Amygdala (tissue), 56 donors: ENCODE results near the gene HOATZ.

Source experiments
- DNase-seq, 56 donors: peaks; one replicate each; lab custom pipeline; 2025; lab: John Stamatoyannopoulos, UW

HOATZ gene

GRCh38 chr11:111542606-111543275 lies 28.2 kb downstream of the HOATZ start:
- no peak for DNase-seq

- no peak for DNase-seq
Measured at GRCh38 chr11:111548525-111548924, 33.9 kb downstream of the HOATZ start.

GRCh38 chr11:111549196-111549868 lies 34.8 kb downstream of the HOATZ start:
- DNase-seq, result no peak

- DNase-seq, result no peak
Measured at GRCh38 chr11:111549869-111550203, 35.3 kb downstream of the HOATZ start.

GRCh38 chr11:111550258-111550657 lies 35.7 kb downstream of the HOATZ start:
- DNase-seq, result no peak

- DNase-seq, result no peak
Measured at GRCh38 chr11:111554532-111554931, 40.0 kb downstream of the HOATZ start.

- no peak for DNase-seq
Measured at GRCh38 chr11:111555255-111555654, 40.7 kb downstream of the HOATZ start.

GRCh38 chr11:111557425-111558111 lies 43.0 kb downstream of the HOATZ start:
- no peak for DNase-seq

- DNase-seq, result no peak
Measured at GRCh38 chr11:111559800-111560464, 45.4 kb downstream of the HOATZ start.

- DNase-seq, result no peak
Measured at GRCh38 chr11:111560800-111561199, 46.2 kb downstream of the HOATZ start.

GRCh38 chr11:111561306-111561705 lies 46.7 kb downstream of the HOATZ start:
- no peak for DNase-seq

- DNase-seq, result no peak
Measured at GRCh38 chr11:111561791-111562325, 47.3 kb downstream of the HOATZ start.

GRCh38 chr11:111562692-111563389 lies 48.3 kb downstream of the HOATZ start:
- no peak for DNase-seq

- DNase-seq, result peak in 35 of 56 donors; percentile 3 to 87 (median 26)
Measured at GRCh38 chr11:111565114-111565720, 50.6 kb downstream of the HOATZ start.

- DNase-seq, result no peak
Measured at GRCh38 chr11:111566324-111566723, 51.7 kb downstream of the HOATZ start.

- DNase-seq, result no peak
Measured at GRCh38 chr11:111569476-111569875, 54.9 kb downstream of the HOATZ start.

- DNase-seq, result no peak
Measured at GRCh38 chr11:111570796-111571195, 56.2 kb downstream of the HOATZ start.

GRCh38 chr11:111571829-111572501 lies 57.4 kb downstream of the HOATZ start:
- no peak for DNase-seq

- no peak for DNase-seq
Measured at GRCh38 chr11:111572581-111572980, 58.0 kb downstream of the HOATZ start.
